Activated naive CD4-positive, alpha-beta T cell treated with anti-CD3 and anti-CD28 coated beads, Interleukin-2, amount 50 U/mL, for 24 hours (primary cell): ENCODE results near the gene PNCK.
"Not testable (repeated sequence)": the region's sequence is repeated elsewhere in the genome, so short reads cannot be mapped to it uniquely, and the experiment has no call there.

Source experiments
- H3K27ac Mint-ChIP-seq: one replicate; pipeline ENCODE4 v1.8.0; 2021; ENCODE audit warnings: mild to moderate bottlenecking, mixed read lengths
- H3K27me3 Mint-ChIP-seq: one replicate; pipeline ENCODE4 v1.8.0; 2021; ENCODE audit warnings: mixed read lengths
- H3K36me3 Mint-ChIP-seq: one replicate; pipeline ENCODE4 v1.8.0; 2021; ENCODE audit warnings: mixed read lengths
- H3K4me1 Mint-ChIP-seq: one replicate; pipeline ENCODE4 v1.8.0; 2021; ENCODE audit warnings: mixed read lengths
- H3K4me3 Mint-ChIP-seq: one replicate; pipeline ENCODE4 v1.8.0; 2021; ENCODE audit warnings: mild to moderate bottlenecking, mixed read lengths
- H3K9me3 Mint-ChIP-seq: one replicate; pipeline ENCODE4 v1.8.0; 2021; ENCODE audit warnings: mixed read lengths

PNCK gene

DNA sequence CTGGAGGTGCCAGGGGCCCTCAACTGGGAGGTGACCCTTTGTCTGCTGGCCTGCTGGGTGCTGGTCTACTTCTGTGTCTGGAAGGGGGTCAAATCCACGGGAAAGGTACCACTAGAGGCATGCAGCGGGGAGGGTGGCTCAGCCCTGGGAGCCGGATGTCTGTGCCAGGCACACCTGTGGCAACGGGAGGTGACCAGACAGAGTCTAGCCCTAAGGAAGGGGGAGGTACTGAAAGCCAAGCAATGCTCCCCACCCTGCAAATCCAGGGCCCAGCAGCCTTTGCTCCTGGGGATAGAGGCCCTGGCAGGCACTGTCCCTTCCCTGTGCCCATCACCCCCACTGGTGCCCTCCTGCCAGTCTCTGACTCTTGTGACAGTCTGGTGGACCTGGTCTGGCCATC, 18.4 kb upstream of the PNCK start:
- Mint-ChIP-seq H3K27ac (no peak overlapping the region), H3K27me3 (no peaks in the 10 kb centered on the region), H3K4me3 (no peak overlapping the region), H3K36me3 (no peaks in the 10 kb centered on the region), H3K4me1 (no peaks in the 10 kb centered on the region), H3K9me3 (no peaks in the 10 kb centered on the region)

- H3K4me1 Mint-ChIP-seq, H3K4me3 Mint-ChIP-seq, H3K36me3 Mint-ChIP-seq, H3K27ac Mint-ChIP-seq, H3K9me3 Mint-ChIP-seq, H3K27me3 Mint-ChIP-seq: not testable (repeated sequence)
These were observed 17.6 kb upstream of the PNCK start for GRCh38 chrX:153691032-153691827.

- H3K27ac Mint-ChIP-seq: no peak overlapping the region
These were observed 16.9 kb upstream of the PNCK start for GRCh38 chrX:153690466-153690865.

GRCh38 chrX:153689654-153690465, 16.2 kb upstream of the PNCK start:
- Mint-ChIP-seq H3K27me3 (peaks cover 2% of the 10 kb centered on the region), H3K4me1 (no peaks in the 10 kb centered on the region), H3K4me3 (peak overlapping the region; percentile 19), H3K27ac (no peak overlapping the region), H3K36me3 (no peaks in the 10 kb centered on the region), H3K9me3 (no peaks in the 10 kb centered on the region)

More at GRCh38 chrX:153690466-153690865, 16.9 kb upstream of the PNCK start:
- Mint-ChIP-seq H3K9me3 (no peaks in the 10 kb centered on the region), H3K4me1 (no peaks in the 10 kb centered on the region), H3K4me3 (no peak overlapping the region), H3K27me3 (peaks cover 2% of the 10 kb centered on the region), H3K36me3 (no peaks in the 10 kb centered on the region)

- H3K4me1 Mint-ChIP-seq: no peaks in the 10 kb centered on the region
- H3K27ac Mint-ChIP-seq: no peak overlapping the region
- peaks cover 2% of the 10 kb centered on the region for H3K27me3 Mint-ChIP-seq
- no peaks in the 10 kb centered on the region for H3K36me3 Mint-ChIP-seq
- no peak overlapping the region for H3K4me3 Mint-ChIP-seq
- no peaks in the 10 kb centered on the region for H3K9me3 Mint-ChIP-seq
These were observed 15.4 kb upstream of the PNCK start for GRCh38 chrX:153688911-153689590.

DNA sequence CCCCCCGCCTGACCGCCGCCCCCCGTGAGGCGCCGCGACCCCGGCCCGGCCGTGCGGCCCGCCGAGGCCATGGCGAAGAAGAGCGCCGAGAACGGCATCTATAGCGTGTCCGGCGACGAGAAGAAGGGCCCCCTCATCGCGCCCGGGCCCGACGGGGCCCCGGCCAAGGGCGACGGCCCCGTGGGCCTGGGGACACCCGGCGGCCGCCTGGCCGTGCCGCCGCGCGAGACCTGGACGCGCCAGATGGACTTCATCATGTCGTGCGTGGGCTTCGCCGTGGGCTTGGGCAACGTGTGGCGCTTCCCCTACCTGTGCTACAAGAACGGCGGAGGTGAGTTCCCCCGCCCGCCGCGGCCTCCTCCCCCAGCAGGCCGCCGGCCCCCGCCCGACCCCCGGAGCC, 14.9 kb upstream of the PNCK start:
- no peak overlapping the region for H3K27ac Mint-ChIP-seq
- no peak overlapping the region for H3K4me3 Mint-ChIP-seq
- no peaks in the 10 kb centered on the region for H3K4me1 Mint-ChIP-seq
- peaks cover 2% of the 10 kb centered on the region for H3K27me3 Mint-ChIP-seq
- no peaks in the 10 kb centered on the region for H3K36me3 Mint-ChIP-seq
- H3K9me3 Mint-ChIP-seq: no peaks in the 10 kb centered on the region

- Mint-ChIP-seq H3K9me3 (no peaks in the 10 kb centered on the region), H3K36me3 (no peaks in the 10 kb centered on the region), H3K27ac (no peak overlapping the region), H3K27me3 (peaks cover 2% of the 10 kb centered on the region), H3K4me3 (no peak overlapping the region), H3K4me1 (no peaks in the 10 kb centered on the region)
These were observed 14.5 kb upstream of the PNCK start for GRCh38 chrX:153688071-153688470.

GRCh38 chrX:153687121-153688039, 13.8 kb upstream of the PNCK start, which contains the start of gene SLC6A8:
SLC6A8 (plus strand) TSS chrX:153687926; CDS start chrX:153688575, 649 bp downstream.
- H3K27ac Mint-ChIP-seq: no peak within 1 kb of the TSS
- H3K9me3 Mint-ChIP-seq: no peaks in the 10 kb centered on the region
- H3K27me3 Mint-ChIP-seq: peaks cover 2% of the 10 kb centered on the region
- no peaks in the 10 kb centered on the region for H3K36me3 Mint-ChIP-seq
- H3K4me3 Mint-ChIP-seq: peak within 1 kb of the TSS; percentile 68
- H3K4me1 Mint-ChIP-seq: no peaks in the 10 kb centered on the region

DNA sequence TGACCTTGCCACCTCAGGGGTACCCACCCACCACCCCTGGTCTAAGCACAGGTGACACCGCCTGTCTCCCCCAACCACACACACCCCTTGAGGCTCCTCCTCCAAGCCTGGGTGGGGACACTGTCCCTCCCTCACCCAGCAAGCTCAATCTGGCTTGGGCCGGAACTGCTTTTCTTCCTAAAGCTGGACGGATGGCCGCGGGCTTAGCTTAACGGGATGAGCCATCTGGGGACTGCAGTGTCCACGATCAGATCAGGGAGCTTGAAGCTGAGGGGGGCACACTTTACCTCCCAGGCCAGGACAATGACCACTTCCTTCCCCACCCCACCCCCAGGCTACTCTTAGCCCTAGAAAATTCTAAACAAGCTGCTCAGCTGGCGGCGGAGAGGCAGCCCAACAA, 13.1 kb upstream of the PNCK start:
- peaks cover 2% of the 10 kb centered on the region for H3K27me3 Mint-ChIP-seq
- H3K9me3 Mint-ChIP-seq: no peaks in the 10 kb centered on the region
- H3K4me3 Mint-ChIP-seq: no peak overlapping the region
- no peaks in the 10 kb centered on the region for H3K4me1 Mint-ChIP-seq
- H3K36me3 Mint-ChIP-seq: no peaks in the 10 kb centered on the region
- no peak overlapping the region for H3K27ac Mint-ChIP-seq

DNA sequence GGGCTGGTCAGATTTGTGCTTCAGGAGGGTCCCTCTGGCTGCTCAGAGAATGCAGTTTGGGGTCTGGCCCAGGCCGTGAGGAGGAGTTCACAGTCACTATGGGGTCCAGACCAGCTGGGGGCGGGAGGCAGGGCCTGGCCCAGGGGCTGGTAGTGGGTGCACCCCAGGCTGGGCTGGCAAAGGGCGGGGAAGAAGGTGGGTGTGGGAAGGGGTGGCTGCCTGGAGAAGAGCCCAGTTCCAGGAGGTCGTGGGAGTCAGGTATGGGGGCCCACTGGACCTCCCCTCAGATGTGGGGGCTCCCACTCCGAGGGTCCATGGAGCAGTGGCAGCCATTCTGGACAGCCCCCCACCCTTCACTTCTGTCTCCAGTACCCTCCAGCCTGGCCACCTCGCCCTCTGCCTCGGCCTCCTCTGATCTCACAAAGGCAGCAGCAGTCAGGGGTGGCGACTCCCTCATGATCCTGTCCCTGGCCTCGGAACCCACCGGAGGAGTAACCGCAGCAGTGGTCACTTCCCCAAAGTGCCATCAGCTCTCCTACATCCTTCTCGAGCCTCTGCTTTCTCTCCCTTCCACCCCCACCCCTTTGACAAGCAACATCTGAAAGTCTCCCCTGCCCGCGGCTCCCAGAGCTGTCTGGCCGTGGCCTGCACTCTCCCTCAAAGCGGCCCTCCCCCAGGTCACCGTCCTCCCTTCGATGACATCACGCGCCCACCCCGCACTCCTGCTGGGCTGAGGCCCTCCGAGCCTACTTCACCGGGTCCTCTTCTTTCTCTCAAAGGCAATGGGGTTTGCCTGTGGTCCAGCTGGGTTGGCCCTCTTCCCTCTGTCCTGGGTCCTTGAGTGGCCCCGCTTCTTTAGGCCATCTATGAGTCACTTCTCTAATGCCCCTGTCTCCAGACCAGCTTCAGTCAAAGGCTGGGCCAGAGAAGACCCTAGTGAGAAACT, 12.4 kb upstream of the PNCK start:
- H3K4me3 Mint-ChIP-seq: no peak overlapping the region

DNA sequence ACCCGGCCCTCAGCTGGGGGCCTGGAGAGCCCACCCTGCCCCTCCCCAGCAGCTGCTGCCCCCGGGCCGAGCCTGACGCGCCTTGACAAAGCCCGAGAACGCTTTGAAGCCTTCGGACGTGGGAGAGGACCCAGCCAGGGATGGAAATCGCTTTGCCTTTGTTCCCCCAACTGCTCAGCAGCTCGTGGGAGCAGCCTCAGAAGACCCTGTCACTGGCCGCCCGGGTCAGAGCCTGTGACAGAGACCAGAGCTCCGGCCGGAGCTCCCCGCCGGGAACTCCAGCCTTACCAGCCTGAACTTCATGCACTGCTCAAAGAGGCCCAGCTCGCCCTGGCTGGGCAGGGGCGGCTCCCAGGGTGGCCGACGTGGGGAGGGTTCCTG, 11.5 kb upstream of the PNCK start:
- no peak overlapping the region for H3K4me3 Mint-ChIP-seq
- H3K4me1 Mint-ChIP-seq: no peaks in the 10 kb centered on the region
- H3K36me3 Mint-ChIP-seq: no peaks in the 10 kb centered on the region
- peaks cover 2% of the 10 kb centered on the region for H3K27me3 Mint-ChIP-seq
- no peak overlapping the region for H3K27ac Mint-ChIP-seq
- no peaks in the 10 kb centered on the region for H3K9me3 Mint-ChIP-seq

More for the DNA sequence above, 12.4 kb upstream of the PNCK start:
- no peaks in the 10 kb centered on the region for H3K4me1 Mint-ChIP-seq
- H3K9me3 Mint-ChIP-seq: no peaks in the 10 kb centered on the region
- no peak overlapping the region for H3K27ac Mint-ChIP-seq
- H3K36me3 Mint-ChIP-seq: no peaks in the 10 kb centered on the region
- H3K27me3 Mint-ChIP-seq: peaks cover 2% of the 10 kb centered on the region

GRCh38 chrX:153684467-153685155, 11.0 kb upstream of the PNCK start:
- Mint-ChIP-seq H3K4me3 (no peak overlapping the region), H3K36me3 (no peaks in the 10 kb centered on the region), H3K9me3 (no peaks in the 10 kb centered on the region), H3K27ac (no peak overlapping the region), H3K27me3 (peaks cover 2% of the 10 kb centered on the region), H3K4me1 (no peaks in the 10 kb centered on the region)

DNA sequence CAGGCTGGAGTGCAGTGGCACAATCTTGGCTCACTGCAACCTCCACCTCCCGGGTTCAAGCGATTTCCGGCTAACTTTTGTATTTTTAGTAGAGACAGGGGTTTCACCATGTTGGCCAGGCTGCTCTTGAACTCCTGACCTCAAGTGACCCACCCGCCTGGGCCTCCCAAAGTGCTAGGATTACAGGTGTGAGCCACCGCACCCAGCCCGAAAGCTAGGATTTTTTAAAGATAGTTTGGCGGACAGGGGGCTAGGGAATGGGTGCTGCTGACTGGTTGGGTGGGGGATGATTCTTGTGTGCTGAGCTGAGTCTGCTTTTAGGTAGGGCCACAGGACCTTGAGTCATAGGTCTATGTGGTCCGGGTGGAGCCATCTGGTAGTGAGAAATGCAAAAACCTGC, 9.9 kb upstream of the PNCK start:
- not testable (repeated sequence) for H3K36me3 Mint-ChIP-seq, H3K27me3 Mint-ChIP-seq, H3K9me3 Mint-ChIP-seq, H3K4me1 Mint-ChIP-seq, H3K4me3 Mint-ChIP-seq, H3K27ac Mint-ChIP-seq

DNA sequence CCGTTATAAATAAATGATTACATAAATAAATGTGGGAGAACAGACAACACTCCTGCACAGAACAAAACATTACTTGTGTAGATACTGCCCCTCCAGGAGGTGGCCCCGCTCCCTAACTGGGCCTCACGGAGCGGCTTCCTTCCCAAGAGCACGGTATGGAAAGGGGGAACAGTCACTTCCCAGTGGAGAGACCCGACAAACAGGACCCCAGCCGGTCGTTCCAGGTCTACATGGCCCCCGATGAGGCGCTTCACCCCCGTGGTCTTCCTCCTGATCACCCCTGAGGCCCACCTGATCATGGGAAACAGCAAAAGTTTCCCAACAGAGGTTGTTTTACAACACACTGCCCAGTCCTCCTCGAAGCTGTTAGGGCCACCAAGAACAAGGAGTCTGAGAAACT, 7.6 kb upstream of the PNCK start:
- Mint-ChIP-seq H3K9me3 (no peaks in the 10 kb centered on the region), H3K27me3 (no peaks in the 10 kb centered on the region), H3K27ac (no peak overlapping the region), H3K4me3 (no peak overlapping the region), H3K36me3 (no peaks in the 10 kb centered on the region), H3K4me1 (no peaks in the 10 kb centered on the region)
